Thoracic aorta (tissue), 2 donors: ENCODE data around the gene DTD1. TPM values are rescaled to one million over a fixed set of nuclear protein-coding genes. Genes with fewer than 3 reads are reported as not detected.

Experiments
- ATAC-seq: fragments of 150-250 bp; one replicate; pipeline ENCODE4 v1.8.0; 2017; ENCODE audit warnings: low read depth; ENCODE audit not compliant: insufficient number of reproducible peaks, low FRiP score
- DNase-seq: peaks from one replicate; pipeline ENCODE4 v3.0.0-alpha.2; 2020; ENCODE audit warnings: low spot score
- H3K27ac ChIP-seq, 2 donors: fragments of 200-600 bp; sonication (generic); 1 replicate in 1 of 2; 2 replicates in 1 of 2; pipeline ENCODE4 v1.5.1; 2016; ENCODE audit warnings: mild to moderate bottlenecking in 2 of 2, moderate library complexity in 2 of 2
- H3K27me3 ChIP-seq: fragments of 200-600 bp; sonication (generic); replicated peaks from 2 replicates; pipeline ENCODE4 v1.6.0; 2016; ENCODE audit warnings: mild to moderate bottlenecking; ENCODE audit not compliant: insufficient read depth
- H3K36me3 ChIP-seq: fragments of 200-600 bp; sonication (generic); one replicate; pipeline ENCODE4 v1.5.1; 2016
- H3K4me1 ChIP-seq, 2 donors: fragments of 200-600 bp; sonication (generic); 1 replicate in 1 of 2; 2 replicates in 1 of 2; pipeline versions ENCODE4 v1.5.1 to v1.6.0; 2016; ENCODE audit warnings: low read depth in 2 of 2, mild to moderate bottlenecking in 1 of 2; ENCODE audit not compliant: control insufficient read depth in 1 of 2
- H3K4me3 ChIP-seq: fragments of 200-600 bp; sonication (generic); 2 replicates; pipeline ENCODE4 v1.5.1; 2016; ENCODE audit warnings: mild to moderate bottlenecking
- H3K9me3 ChIP-seq: fragments of 200-600 bp; sonication (generic); 2 replicates; pipeline ENCODE4 v1.5.1; 2016
- CTCF ChIP-seq: fragments of 200-600 bp; sonication (generic); IDR thresholded peaks from one replicate; pipeline ENCODE4 v1.5.1; 2019; ENCODE audit warnings: antibody characterized with exemption
- total RNA-seq, 2 donors: library from RNA; depleted of rRNA; stranded (reverse); fragments of >200 nt; gene quantifications; one replicate each; pipeline versions ENCODE4 v1.1.0 to v1.2.3, GENCODE V29; 2016

Gene DTD1
- total RNA-seq, 2 donors from 2014 or later = 29.6 to 36.9 TPM

- no peak for DNase-seq
- TF ChIP-seq CTCF = no peak
- no peaks in the 10 kb centered on the region for H3K27me3 ChIP-seq
- no peaks in the 10 kb centered on the region for H3K9me3 ChIP-seq
- H3K4me1 ChIP-seq = no peaks in the 10 kb centered on the region
- no peaks in the 10 kb centered on the region for H3K36me3 ChIP-seq
- no peak overlapping the region for H3K4me3 ChIP-seq
- ATAC-seq = no peak
- H3K27ac ChIP-seq = no peak overlapping the region
These were observed 213.7 kb downstream of the DTD1 start for GRCh38 chr20:18801516-18801915.

GRCh38 chr20:18802012-18802634 lies 214.3 kb downstream of the DTD1 start:
- no peaks in the 10 kb centered on the region for H3K9me3 ChIP-seq
- no peak overlapping the region for H3K4me3 ChIP-seq
- no peak for TF ChIP-seq CTCF
- no peak for DNase-seq
- no peak overlapping the region for H3K27ac ChIP-seq
- ATAC-seq = no peak
- H3K27me3 ChIP-seq = no peaks in the 10 kb centered on the region
- H3K4me1 ChIP-seq = no peaks in the 10 kb centered on the region
- H3K36me3 ChIP-seq = no peaks in the 10 kb centered on the region

GRCh38 chr20:18805881-18806280 lies 218.0 kb downstream of the DTD1 start:
- ATAC-seq = no peak
- no peaks in the 10 kb centered on the region for H3K9me3 ChIP-seq
- no peak overlapping the region for H3K4me3 ChIP-seq
- no peak for DNase-seq
- no peaks in the 10 kb centered on the region for H3K36me3 ChIP-seq
- no peak overlapping the region for H3K27ac ChIP-seq
- H3K27me3 ChIP-seq = no peaks in the 10 kb centered on the region
- TF ChIP-seq CTCF = no peak
- no peaks in the 10 kb centered on the region for H3K4me1 ChIP-seq

GRCh38 chr20:18808712-18809111 lies 220.9 kb downstream of the DTD1 start:
- no peak for DNase-seq
- Histone ChIP-seq H3K9me3 (no peaks in the 10 kb centered on the region), H3K27me3 (no peaks in the 10 kb centered on the region), H3K4me3 (no peak overlapping the region), H3K4me1 (no peaks in the 10 kb centered on the region), H3K27ac (no peak overlapping the region), H3K36me3 (no peaks in the 10 kb centered on the region)
- no peak for TF ChIP-seq CTCF
- no peak for ATAC-seq

- Histone ChIP-seq H3K36me3 (no peaks in the 10 kb centered on the region), H3K4me1 (no peaks in the 10 kb centered on the region), H3K27ac (no peak overlapping the region), H3K27me3 (no peaks in the 10 kb centered on the region), H3K9me3 (no peaks in the 10 kb centered on the region), H3K4me3 (no peak overlapping the region)
- no peak for TF ChIP-seq CTCF
- DNase-seq (no peak), ATAC-seq (no peak)
These were observed 223.3 kb downstream of the DTD1 start for GRCh38 chr20:18811186-18811585.
